ENCODE data around the gene ME3.

The ME3 gene

GRCh38 chr11:86698639-86699038 lies 26.2 kb upstream of the ME3 start:
- H3K36me3 ChIP-seq (replicated peaks) = no peaks in the 10 kb centered on the region
- TF ChIP-seq CTCF (IDR thresholded peaks at IDR 0.05; ENCODE audit: low read depth, low read length, missing control alignments) = no peak
- H3K27me3 ChIP-seq (replicated peaks) = no peaks in the 10 kb centered on the region
- in situ Hi-C loops (cut with HindIII; ENCODE audit: low pct_ligation_motif_present, low sequenced_read_pairs) = no loop called here
- H3K4me3 ChIP-seq (ENCODE audit: low read depth, low read length) = no peak overlapping the region
- no peak for DNase-seq
- H3K27ac ChIP-seq = no peak overlapping the region

- peak overlapping the region; percentile 66 for H3K27ac ChIP-seq
- no peak for DNase-seq
Measured at GRCh38 chr11:86696451-86696850, 24.0 kb upstream of the ME3 start.

GRCh38 chr11:86696004-86696403 lies 23.6 kb upstream of the ME3 start:
- in situ Hi-C loops (cut with HindIII; ENCODE audit: low pct_ligation_motif_present, low sequenced_read_pairs) = no loop called here
- Histone ChIP-seq H3K27me3 (replicated peaks) (no peaks in the 10 kb centered on the region), H3K27ac (peak overlapping the region; percentile 66), H3K4me3 (ENCODE audit: low read depth, low read length) (no peak overlapping the region), H3K36me3 (replicated peaks) (no peaks in the 10 kb centered on the region)
- peak; percentile 70 for DNase-seq
- no peak for TF ChIP-seq CTCF (IDR thresholded peaks at IDR 0.05; ENCODE audit: low read depth, low read length, missing control alignments)

More at GRCh38 chr11:86696451-86696850, 24.0 kb upstream of the ME3 start:
- H3K4me3 ChIP-seq (ENCODE audit: low read depth, low read length) = no peak overlapping the region
- in situ Hi-C loops (cut with HindIII; ENCODE audit: low pct_ligation_motif_present, low sequenced_read_pairs) = no loop called here
- no peaks in the 10 kb centered on the region for H3K27me3 ChIP-seq (replicated peaks)
- no peak for TF ChIP-seq CTCF (IDR thresholded peaks at IDR 0.05; ENCODE audit: low read depth, low read length, missing control alignments)
- H3K36me3 ChIP-seq (replicated peaks) = no peaks in the 10 kb centered on the region

- Histone ChIP-seq H3K36me3 (replicated peaks) (no peaks in the 10 kb centered on the region), H3K27ac (peak overlapping the region; percentile 66), H3K4me3 (ENCODE audit: low read depth, low read length) (no peak overlapping the region), H3K27me3 (replicated peaks) (no peaks in the 10 kb centered on the region)
- no peak for TF ChIP-seq CTCF (IDR thresholded peaks at IDR 0.05; ENCODE audit: low read depth, low read length, missing control alignments)
- no peak for DNase-seq
- in situ Hi-C loops (cut with HindIII; ENCODE audit: low pct_ligation_motif_present, low sequenced_read_pairs) = no loop called here
Measured at GRCh38 chr11:86695373-86695772, 23.0 kb upstream of the ME3 start.

GRCh38 chr11:86693518-86693917 lies 21.1 kb upstream of the ME3 start:
- Histone ChIP-seq H3K36me3 (replicated peaks) (no peaks in the 10 kb centered on the region), H3K4me3 (ENCODE audit: low read depth, low read length) (no peak overlapping the region), H3K27ac (no peak overlapping the region), H3K27me3 (replicated peaks) (no peaks in the 10 kb centered on the region)
- no peak for DNase-seq
- no peak for TF ChIP-seq CTCF (IDR thresholded peaks at IDR 0.05; ENCODE audit: low read depth, low read length, missing control alignments)
- in situ Hi-C loops (cut with HindIII; ENCODE audit: low pct_ligation_motif_present, low sequenced_read_pairs) = no loop called here

- peak overlapping the region; percentile 4 for H3K27ac ChIP-seq
- in situ Hi-C loops (cut with HindIII; ENCODE audit: low pct_ligation_motif_present, low sequenced_read_pairs) = no loop called here
- H3K36me3 ChIP-seq (replicated peaks) = no peaks in the 10 kb centered on the region
- DNase-seq = no peak
- no peak overlapping the region for H3K4me3 ChIP-seq (ENCODE audit: low read depth, low read length)
- no peak for TF ChIP-seq CTCF (IDR thresholded peaks at IDR 0.05; ENCODE audit: low read depth, low read length, missing control alignments)
- H3K27me3 ChIP-seq (replicated peaks) = no peaks in the 10 kb centered on the region
Measured at GRCh38 chr11:86692746-86693145, 20.3 kb upstream of the ME3 start.

Data from brain microvascular endothelial cell (primary cell).